ENCODE results near the gene CD200R1. TPM values are rescaled to one million over a fixed set of nuclear protein-coding genes. Genes with fewer than 3 reads are reported as not detected.

CD200R1 gene
- total RNA-seq, 1 experiment from 2014 or later, result not detected

- Histone ChIP-seq H3T11ph (ENCODE audit: low read length) (no peak overlapping the region), H3K27me3 (ENCODE audit: insufficient read depth, low read length) (no peaks in the 10 kb centered on the region), H2BK15ac (ENCODE audit: low read depth, low read length) (no peak overlapping the region), H2BK5ac (ENCODE audit: insufficient read length, low read length) (no peak overlapping the region), H3K79me2 (ENCODE audit: insufficient read depth, low read length) (no peaks in the 10 kb centered on the region), H2BK20ac (ENCODE audit: low read depth, low read length, poor library complexity, severe bottlenecking) (no peak overlapping the region), H4K5ac (ENCODE audit: insufficient read length, low read depth, low read length) (no peak overlapping the region), H3K23me2 (ENCODE audit: insufficient read length, low read depth, low read length, poor library complexity, severe bottlenecking) (no peaks in the 10 kb centered on the region), H4K8ac (replicated peaks; ENCODE audit: insufficient read length, low read depth, low read length) (no peak overlapping the region), H3K56ac (ENCODE audit: insufficient read length, low read depth, low read length) (no peak overlapping the region), H3K4ac (ENCODE audit: low read depth, low read length) (no peak overlapping the region), H2AK5ac (ENCODE audit: insufficient read length, low read length) (no peak overlapping the region), H4K20me1 (ENCODE audit: control insufficient read depth, insufficient read depth, insufficient read length) (no peaks in the 10 kb centered on the region), H3K4me1 (ENCODE audit: insufficient read depth, low read length) (no peaks in the 10 kb centered on the region), H3K9me3 (ENCODE audit: control insufficient read depth, low read depth, low read length) (no peaks in the 10 kb centered on the region), H3K79me1 (ENCODE audit: insufficient read depth, low read depth, low read length, poor library complexity, severe bottlenecking) (no peaks in the 10 kb centered on the region), H3K23ac (ENCODE audit: insufficient read length, low read depth, low read length) (no peak overlapping the region), H3K18ac (ENCODE audit: insufficient read length, low read depth, low read length) (no peak overlapping the region), H4K91ac (ENCODE audit: insufficient read length, low read depth, low read length) (no peak overlapping the region), H3K14ac (ENCODE audit: insufficient read depth, low read length) (no peak overlapping the region), H3K9ac (ENCODE audit: extremely low read depth, insufficient read length, low read length) (no peak overlapping the region), H3K27ac (ENCODE audit: insufficient read length, low read depth, low read length) (no peak overlapping the region), H2AFZ (ENCODE audit: low read length) (no peak overlapping the region), H2BK12ac (ENCODE audit: insufficient read length, low read depth, low read length) (no peak overlapping the region), H3K4me2 (ENCODE audit: insufficient read depth, insufficient read length, low read length) (no peak overlapping the region), H2BK120ac (ENCODE audit: low read depth, low read length, poor library complexity, severe bottlenecking) (no peak overlapping the region)
- Mint-ChIP-seq H3K27me3 (ENCODE audit: low read depth) (no peaks in the 10 kb centered on the region), H3K4me3 (no peak overlapping the region), H3K9me3 (peaks cover 0 to 5% of the 10 kb centered on the region in 2 experiments; a peak in 1 of 5 replicates), H3K4me1 (peaks cover 3 to 6% of the 10 kb centered on the region in 2 experiments; a peak in 2 of 4 replicates), H3K27ac (no peak overlapping the region), H3K36me3 (ENCODE audit: insufficient read depth in 1 of 3, low read depth in 3 of 3) (no peaks in the 10 kb centered on the region)
- TF ChIP-seq CTCF (conservative IDR thresholded peaks at IDR 0.05), result no peak
- DNase-seq, result no peak
Observed at GRCh38 chr3:112956351-112956750, 18.6 kb downstream of the CD200R1 start.

Data from H9 (cell line).